Esophagus muscularis mucosa (tissue), 4 donors: Measurements from ENCODE around the gene DDI2. TPM values are rescaled to one million over a fixed set of nuclear protein-coding genes. Genes with fewer than 3 reads are reported as not detected.

ENCODE experiments used
- DNase-seq: peaks from one replicate; pipeline ENCODE4 v3.0.0-alpha.2; 2017; ENCODE audit errors: extremely low spot score
- H3K27ac ChIP-seq, 4 donors: fragments of 200-600 bp; sonication (generic); replicated peaks in 1 of 4; 1 replicate in 3 of 4; 2 replicates in 1 of 4; pipeline ENCODE4 v1.5.1; 2016 to 2019; ENCODE audit warnings: mild to moderate bottlenecking in 1 of 4
- H3K27me3 ChIP-seq, 4 donors: fragments of 200-600 bp; sonication (generic); one replicate each; pipeline versions ENCODE4 v1.5.1 to v1.6.0; 2016 to 2019
- H3K36me3 ChIP-seq, 4 donors: fragments of 200-600 bp; sonication (generic); one replicate each; pipeline ENCODE4 v1.5.1; 2016 to 2019
- H3K4me1 ChIP-seq, 4 donors: fragments of 200-600 bp; sonication (generic); one replicate each; pipeline ENCODE4 v1.5.1; 2016 to 2019
- H3K4me3 ChIP-seq, 4 donors: fragments of 200-600 bp; sonication (generic); 1 replicate in 2 of 4; 2 replicates in 2 of 4; pipeline ENCODE4 v1.5.1; 2016 to 2019; ENCODE audit warnings: mild to moderate bottlenecking in 4 of 4, moderate library complexity in 1 of 4
- H3K9me3 ChIP-seq, 4 donors: fragments of 200-600 bp; sonication (generic); 1 replicate in 3 of 4; 2 replicates in 1 of 4; pipeline ENCODE4 v1.5.1; 2016 to 2019
- CTCF ChIP-seq, 3 experiments: fragments of 200-600 bp in 2 of 3; fragments of 450-650 bp in 1 of 3; sonication (generic) in 2 of 3; IDR thresholded peaks; one replicate each; pipeline ENCODE4 v1.5.1; 2017 to 2019; ENCODE audit warnings: antibody characterized with exemption in 3 of 3, mild to moderate bottlenecking in 2 of 3, moderate library complexity in 1 of 3
- EP300 ChIP-seq: sonication (generic); formaldehyde crosslinking; IDR thresholded peaks from one replicate; pipeline ENCODE4 v1.6.1; 2017; ENCODE audit warnings: antibody characterized with exemption
- POLR2A ChIP-seq: fragments of 450-650 bp; IDR thresholded peaks from one replicate; pipeline ENCODE4 v1.6.1; 2017; ENCODE audit warnings: antibody characterized with exemption, moderate library complexity, mild to moderate bottlenecking, low read depth
- POLR2AphosphoS5 ChIP-seq, 2 donors: sonication (generic); formaldehyde crosslinking; IDR thresholded peaks; one replicate each; pipeline ENCODE4 v1.6.1; 2017; ENCODE audit warnings: antibody characterized with exemption in 2 of 2
- WGBS: methylation state at CpG from one replicate; pipeline ENCODE4 v1.1.5; 2018; 5-methylcytosine and 5-hydroxymethylcytosine counted together
- intact Hi-C: fragments of 100-400 bp; cut with DNase I; formaldehyde crosslinking; loops from one replicate; pipeline ENCODE4 v1.15.1; 2023
- total RNA-seq, 4 donors: library from RNA; depleted of rRNA; stranded (reverse); fragments of >200 nt; gene quantifications; one replicate each; pipeline versions ENCODE4 v1.1.0 to v1.2.1, GENCODE V29; 2016

The DDI2 gene
- total RNA-seq, 4 donors from 2014 or later, result 14.4 to 24.9 (median 17.2) TPM

GRCh38 chr1:15705184-15705566 lies 87.9 kb downstream of the DDI2 start:
- TF ChIP-seq EP300 (no peak), POLR2AphosphoS5 (IDR thresholded peaks at IDR 0.05) (no peak), CTCF (IDR thresholded peaks at IDR 0.05) (no peak), POLR2A (no peak)
- Histone ChIP-seq H3K27ac (peak overlapping the region; percentile 82 to 91 (median 85)), H3K36me3 (peaks cover 0 to 10% (median 9%) of the 10 kb centered on the region in 4 donors), H3K4me1 (peaks cover 44 to 86% (median 72%) of the 10 kb centered on the region in 4 donors), H3K27me3 (no peaks in the 10 kb centered on the region), H3K4me3 (no peak overlapping the region), H3K9me3 (no peaks in the 10 kb centered on the region)
- 94% methylated on average over 11 of the region's 11 CpGs for WGBS
- DNase-seq, result no peak
- intact Hi-C loops, result no loop called here

- intact Hi-C loops, result no loop called here
- H3K27me3 ChIP-seq, result no peaks in the 10 kb centered on the region
- TF ChIP-seq POLR2AphosphoS5 (IDR thresholded peaks at IDR 0.05) (no peak), EP300 (no peak), POLR2A (no peak), CTCF (IDR thresholded peaks at IDR 0.05) (no peak)
These were observed 89.5 kb downstream of the DDI2 start for GRCh38 chr1:15706751-15707150.

GRCh38 chr1:15707239-15707925 lies 90.1 kb downstream of the DDI2 start:
- no peak overlapping the region for H3K4me3 ChIP-seq
- H3K9me3 ChIP-seq, result no peaks in the 10 kb centered on the region
- peak overlapping the region in 2 of 4 donors; percentile 24 to 91 for H3K27ac ChIP-seq
- H3K27me3 ChIP-seq, result no peaks in the 10 kb centered on the region
- 76% methylated on average over 8 of the region's 8 CpGs for WGBS
- intact Hi-C loops, result no loop called here
- peaks cover 36 to 78% (median 56%) of the 10 kb centered on the region in 4 donors for H3K4me1 ChIP-seq
- TF ChIP-seq POLR2A (no peak), CTCF (IDR thresholded peaks at IDR 0.05) (no peak), EP300 (no peak), POLR2AphosphoS5 (IDR thresholded peaks at IDR 0.05) (no peak)
- peaks cover 0 to 10% (median 9%) of the 10 kb centered on the region in 4 donors for H3K36me3 ChIP-seq
- no peak for DNase-seq

More at GRCh38 chr1:15706751-15707150, 89.5 kb downstream of the DDI2 start:
- Histone ChIP-seq H3K27ac (peak overlapping the region in 2 of 4 donors; percentile 87 to 91), H3K36me3 (peaks cover 0 to 10% (median 9%) of the 10 kb centered on the region in 4 donors), H3K4me3 (no peak overlapping the region), H3K4me1 (peaks cover 36 to 78% (median 61%) of the 10 kb centered on the region in 4 donors), H3K9me3 (no peaks in the 10 kb centered on the region)
- no peak for DNase-seq
- WGBS, result 66% methylated on average over 7 of the region's 7 CpGs

- Histone ChIP-seq H3K27ac (no peak overlapping the region), H3K4me3 (no peak overlapping the region), H3K27me3 (no peaks in the 10 kb centered on the region), H3K9me3 (no peaks in the 10 kb centered on the region), H3K36me3 (peaks cover 0 to 10% (median 9%) of the 10 kb centered on the region in 4 donors), H3K4me1 (peaks cover 28 to 72% (median 52%) of the 10 kb centered on the region in 4 donors)
- DNase-seq, result no peak
- WGBS, result 91% methylated on average over 15 of the region's 15 CpGs
- no peak for TF ChIP-seq POLR2A
- intact Hi-C loops, result no loop called here
These were observed 91.4 kb downstream of the DDI2 start for GRCh38 chr1:15708486-15709137.

- DNase-seq, result no peak
- Histone ChIP-seq H3K36me3 (peaks cover 0 to 10% (median 9%) of the 10 kb centered on the region in 4 donors), H3K4me1 (peaks cover 29 to 72% (median 52%) of the 10 kb centered on the region in 4 donors)
These were observed 92.0 kb downstream of the DDI2 start for GRCh38 chr1:15709226-15709625.

More at GRCh38 chr1:15709226-15709625, 92.0 kb downstream of the DDI2 start:
- WGBS, result 94% methylated on average over 4 of the region's 4 CpGs
- H3K4me3 ChIP-seq, result no peak overlapping the region
- H3K9me3 ChIP-seq, result no peaks in the 10 kb centered on the region
- TF ChIP-seq EP300 (no peak), CTCF (IDR thresholded peaks at IDR 0.05) (no peak), POLR2AphosphoS5 (IDR thresholded peaks at IDR 0.05) (no peak), POLR2A (no peak)
- H3K27me3 ChIP-seq, result no peaks in the 10 kb centered on the region
- intact Hi-C loops, result no loop called here
- H3K27ac ChIP-seq, result no peak overlapping the region
